HG02870 (cell line): ENCODE results near the gene RASAL1.

Source experiments
- ATAC-seq: cut with Tn5 transposase; IDR thresholded peaks from one replicate; pipeline ENCODE4 v1.9.1; 2021; ENCODE audit warnings: mild to moderate bottlenecking, moderate library complexity; ENCODE audit not compliant: unreplicated experiment

Gene RASAL1

GRCh38 chr12:113077859-113078255 lies 57.7 kb downstream of the RASAL1 start:
- no peak for ATAC-seq

DNA sequence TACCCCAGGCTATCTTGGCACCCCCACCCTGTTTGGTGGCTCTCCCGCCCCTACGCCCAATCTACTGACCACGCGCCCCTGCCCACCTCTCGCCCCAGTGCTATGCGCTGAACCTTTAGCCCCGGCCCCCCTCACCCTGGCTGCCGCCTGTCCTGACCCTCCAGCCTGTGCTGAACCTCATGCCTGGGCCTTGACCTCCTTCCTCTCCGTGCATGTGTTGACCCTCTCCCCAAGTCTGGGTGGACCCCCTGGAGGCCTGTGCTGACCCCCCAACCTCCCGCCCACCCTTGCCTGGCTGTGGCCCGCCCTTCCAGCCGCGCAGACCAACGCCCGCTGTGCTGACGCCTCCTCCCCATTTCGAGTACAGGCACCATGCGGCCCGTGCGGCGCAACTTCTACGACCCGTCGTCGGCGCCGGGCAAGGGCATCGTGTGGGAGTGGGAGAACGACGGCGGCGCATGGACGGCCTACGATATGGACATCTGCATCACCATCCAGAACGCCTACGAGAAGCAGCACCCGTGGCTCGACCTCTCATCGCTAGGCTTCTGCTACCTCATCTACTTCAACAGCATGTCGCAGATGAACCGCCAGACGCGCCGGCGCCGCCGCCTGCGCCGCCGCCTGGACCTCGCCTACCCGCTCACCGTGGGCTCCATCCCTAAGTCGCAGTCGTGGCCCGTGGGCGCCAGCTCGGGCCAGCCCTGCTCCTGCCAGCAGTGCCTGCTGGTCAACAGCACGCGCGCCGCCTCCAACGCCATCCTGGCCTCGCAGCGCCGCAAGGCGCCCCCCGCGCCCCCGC lies 58.3 kb downstream of the RASAL1 start:
- no peak for ATAC-seq

DNA sequence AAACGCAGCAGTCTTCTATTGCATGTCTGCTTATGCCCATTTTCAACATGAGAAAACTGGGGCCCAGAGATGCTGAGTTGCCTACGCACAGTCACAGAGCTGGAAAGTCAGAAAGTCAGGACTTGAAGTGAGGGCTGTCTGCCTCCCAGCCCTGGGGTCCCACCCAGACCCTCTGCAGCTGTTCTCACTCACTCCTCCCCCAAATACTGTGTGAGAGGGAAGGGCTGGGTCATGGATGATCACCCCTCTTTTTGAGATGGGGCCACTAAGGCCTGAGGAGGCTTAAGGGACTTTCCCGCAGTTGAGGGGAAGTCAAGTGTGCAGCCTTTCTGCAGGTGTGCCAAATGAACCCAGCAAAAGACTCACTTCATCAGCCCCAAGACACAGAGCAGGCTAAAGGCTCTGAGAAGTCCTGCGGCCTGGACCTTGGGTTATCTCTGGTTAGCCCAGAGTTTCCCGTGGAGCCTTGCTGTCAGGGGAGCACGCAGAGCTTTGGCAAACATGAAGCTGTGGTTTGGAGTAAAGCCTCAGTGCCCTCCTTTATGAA lies 60.4 kb downstream of the RASAL1 start:
- peak; percentile 91 for ATAC-seq

GRCh38 chr12:113073586-113073985 lies 62.0 kb downstream of the RASAL1 start:
- no peak for ATAC-seq

GRCh38 chr12:113072136-113072535 lies 63.4 kb downstream of the RASAL1 start:
- ATAC-seq: no peak

DNA sequence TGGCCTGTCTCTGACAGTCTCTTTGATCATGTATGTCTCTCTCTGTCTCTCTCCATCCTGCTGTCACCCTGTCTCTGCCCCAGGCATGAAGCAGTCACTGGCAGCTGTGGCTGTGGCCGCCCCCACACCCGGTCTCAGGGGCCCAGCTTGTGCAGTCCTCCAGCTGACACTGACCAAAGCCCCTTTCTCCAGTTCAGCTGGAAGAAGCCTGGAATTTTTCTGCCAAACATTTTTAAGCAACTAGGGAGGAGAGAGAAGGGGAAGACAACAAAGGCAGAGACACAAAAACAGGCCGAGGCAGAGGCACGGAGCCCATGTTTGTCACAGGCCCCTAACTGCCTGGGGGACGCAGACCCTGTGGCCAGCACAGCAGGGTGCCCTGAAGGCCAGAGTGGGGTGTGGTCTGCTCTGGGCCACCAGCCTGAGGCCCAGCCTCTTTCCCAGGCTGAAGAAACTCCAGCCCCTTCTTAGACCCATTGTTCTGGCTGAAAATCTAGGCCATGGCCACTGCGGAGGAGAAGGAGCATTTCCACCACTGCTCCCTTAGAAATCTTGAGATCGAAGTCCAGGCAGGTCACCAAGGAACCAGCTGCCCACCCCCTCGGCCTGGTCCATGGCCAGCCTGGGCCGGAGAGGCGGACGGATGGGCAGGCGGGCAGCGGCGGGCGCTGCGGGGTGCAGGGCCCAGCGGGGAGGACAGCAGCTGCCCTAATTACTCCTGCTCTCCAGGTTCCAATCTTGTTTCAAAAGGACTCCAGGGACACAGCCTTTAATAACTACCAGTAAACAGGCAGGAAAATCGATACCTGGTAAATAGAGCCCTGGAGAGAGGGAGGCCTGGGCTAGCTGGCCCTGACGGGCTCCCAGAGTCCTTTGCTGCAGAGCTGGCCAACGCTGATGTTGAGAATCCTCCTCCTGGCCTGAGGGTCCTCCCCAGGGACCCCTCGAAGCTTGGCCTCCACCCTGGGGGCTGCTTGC lies 64.1 kb downstream of the RASAL1 start:
- ATAC-seq: no peak

DNA sequence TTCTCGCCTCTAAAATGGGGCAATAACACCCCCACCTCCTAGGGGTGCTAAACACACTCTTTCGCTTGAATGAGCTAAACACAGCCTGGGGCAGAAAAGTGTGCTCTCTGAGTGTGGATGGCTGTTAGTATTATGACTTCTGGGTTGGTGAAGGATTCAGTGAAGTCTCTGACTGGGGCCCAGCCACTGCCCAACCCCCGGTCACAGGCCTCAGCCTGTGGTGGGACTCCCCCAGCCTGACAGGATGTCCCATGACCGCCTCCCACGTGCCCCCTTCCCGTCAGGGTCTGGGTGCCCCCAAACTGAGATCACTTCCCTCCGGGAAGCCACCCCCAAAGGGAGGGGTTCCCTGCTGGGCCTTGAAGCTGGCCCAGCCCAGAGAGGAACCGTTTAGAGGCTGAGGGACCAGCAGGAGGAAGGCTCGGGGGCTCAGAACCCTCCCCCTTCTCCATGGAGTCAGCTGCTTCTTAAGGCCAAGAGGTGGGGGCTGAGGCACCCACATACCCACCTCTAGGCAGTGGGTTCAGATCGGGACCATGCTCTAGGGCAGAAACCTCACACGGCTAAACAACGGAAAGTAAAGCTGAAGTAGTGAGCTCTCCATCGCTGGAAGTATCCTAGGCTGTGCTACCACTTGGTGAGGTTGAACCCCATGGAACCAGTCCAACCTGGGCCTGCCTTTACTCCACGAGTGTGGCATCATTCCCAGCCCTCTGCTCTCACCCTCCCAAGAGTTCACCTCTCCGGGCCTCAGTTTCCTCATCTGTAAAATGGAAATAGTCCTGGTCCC lies 65.2 kb downstream of the RASAL1 start:
- ATAC-seq: peak; percentile 45

DNA sequence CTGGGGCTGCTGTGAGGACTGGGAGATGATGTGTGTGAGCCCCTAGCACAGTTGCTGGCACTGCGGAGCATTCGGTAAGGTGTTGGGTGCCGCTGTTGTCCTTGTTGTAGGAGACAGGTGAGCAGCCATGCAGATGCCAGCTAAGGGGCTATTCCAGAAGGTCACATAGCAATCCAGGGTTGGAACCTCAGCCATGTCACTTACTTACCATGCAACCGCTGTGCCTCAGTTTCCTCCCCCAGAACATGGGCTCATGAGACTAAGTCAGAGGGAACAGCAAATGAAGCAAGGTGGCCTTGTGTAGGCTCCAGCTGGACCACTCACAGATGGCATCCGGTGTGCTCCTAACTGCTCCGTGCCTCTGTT lies 65.8 kb downstream of the RASAL1 start:
- ATAC-seq: no peak

DNA sequence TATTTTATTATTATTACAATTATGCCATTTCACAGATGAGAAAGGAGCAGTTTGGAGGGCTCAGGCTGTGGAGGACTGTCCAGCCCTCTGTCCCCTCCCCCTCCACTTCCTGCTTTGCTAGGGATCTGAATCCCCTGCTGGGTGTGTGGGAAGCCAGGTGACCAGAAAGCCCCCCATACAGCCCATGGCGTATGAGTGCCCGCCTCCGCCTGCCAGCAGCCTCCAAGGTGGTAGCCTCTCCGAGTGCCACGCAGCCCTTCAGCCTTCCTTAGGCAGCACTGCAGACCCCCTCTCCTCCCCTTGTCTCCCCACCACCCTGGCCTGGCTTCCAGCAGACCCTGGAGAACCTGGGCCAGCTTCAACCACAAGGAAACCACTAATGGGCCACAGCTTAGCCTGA lies 66.4 kb downstream of the RASAL1 start:
- no peak for ATAC-seq

DNA sequence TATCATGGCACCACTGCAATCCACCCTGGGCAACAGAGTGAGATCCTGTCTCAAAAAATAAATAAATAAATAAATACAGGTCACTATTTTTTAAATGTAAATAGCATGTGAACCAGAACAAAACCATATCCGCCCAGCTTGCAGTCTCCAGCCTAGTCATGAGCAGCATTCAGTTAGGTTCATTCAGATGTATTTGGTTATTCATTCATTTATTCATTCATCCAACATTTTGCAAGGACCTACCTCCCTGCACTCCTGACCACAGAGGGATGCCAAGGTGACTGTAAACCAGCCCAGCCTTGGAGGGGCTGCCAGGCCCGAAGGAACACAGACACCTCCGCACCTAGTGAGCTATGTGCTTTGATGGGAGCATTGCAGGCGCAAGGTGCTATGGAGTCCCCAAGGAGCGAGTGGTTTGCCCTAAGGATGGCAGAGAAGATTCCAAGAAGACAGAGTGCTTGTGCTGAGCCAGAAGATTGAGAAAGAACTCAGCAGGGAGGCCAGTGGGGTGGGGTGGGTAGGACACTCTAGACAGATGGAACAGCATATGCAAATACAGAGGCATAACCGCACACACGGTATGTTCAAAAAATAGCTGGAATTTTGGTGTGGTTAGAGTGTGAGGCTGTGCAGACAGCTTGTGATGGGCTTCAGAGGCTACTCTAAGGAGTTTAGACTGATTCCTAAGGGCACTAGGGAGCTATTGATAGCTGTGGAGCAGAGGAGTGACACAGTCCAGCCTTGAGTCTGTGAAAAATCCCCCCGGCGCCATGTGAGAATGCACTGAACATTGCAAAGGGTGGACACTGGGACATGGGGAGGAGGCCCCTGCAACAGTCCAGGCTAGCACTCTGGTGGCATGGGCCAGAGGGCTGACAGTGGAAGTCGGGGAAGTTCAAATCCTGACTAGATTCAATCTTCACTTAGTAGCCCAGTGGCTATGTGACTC lies 67.3 kb downstream of the RASAL1 start:
- no peak for ATAC-seq

DNA sequence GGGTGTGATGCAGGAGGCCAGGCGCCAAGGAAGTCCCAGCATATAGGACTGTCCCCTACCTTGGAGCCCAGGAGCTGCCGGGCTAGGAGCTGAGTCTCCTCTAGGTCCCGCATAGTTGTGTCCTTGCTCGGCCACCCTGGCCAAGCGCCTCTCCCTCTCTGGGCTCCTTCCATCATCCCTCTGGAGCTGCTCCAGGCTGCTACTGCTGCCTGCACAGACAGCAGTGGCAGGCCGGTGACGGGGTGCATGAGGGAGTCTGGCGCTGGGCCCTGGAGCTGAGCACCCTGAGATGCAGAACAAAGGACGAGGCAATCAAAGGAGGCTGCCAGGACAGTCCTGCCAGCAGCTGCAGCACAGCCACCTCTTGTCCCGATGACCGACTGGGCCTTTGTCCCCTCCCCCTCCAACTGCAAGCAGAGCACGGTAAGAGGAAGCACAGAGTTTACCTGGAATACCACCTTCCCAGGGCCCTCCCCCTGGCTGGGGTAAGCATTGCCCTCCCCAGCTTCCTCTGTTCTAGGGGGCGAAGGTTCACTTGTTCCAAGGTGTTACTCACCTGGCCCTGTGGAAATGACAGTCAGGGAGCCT lies 68.7 kb downstream of the RASAL1 start:
- ATAC-seq: no peak

GRCh38 chr12:113065126-113066007 lies 70.2 kb downstream of the RASAL1 start:
- ATAC-seq: no peak

- no peak for ATAC-seq
Measured at GRCh38 chr12:113064395-113065125, 71.0 kb downstream of the RASAL1 start.

GRCh38 chr12:113063396-113064350 lies 71.9 kb downstream of the RASAL1 start:
- ATAC-seq: no peak

- no peak for ATAC-seq
Measured at GRCh38 chr12:113062502-113063395, 72.8 kb downstream of the RASAL1 start.
